CD4-positive, alpha-beta T cell treated with Interleukin-1 beta for 1 hour (primary cell): Measurements from ENCODE around the gene C16orf92.
A peak's percentile ranks its signal among the peaks of the same experiment; 100 is the strongest.
"Not testable (repeated sequence)": the region's sequence is repeated elsewhere in the genome, so short reads cannot be mapped to it uniquely, and the experiment has no call there.

ENCODE experiments used
- DNase-seq, 2 donors: peaks; one replicate each; pipeline ENCODE4 v3.0.0-alpha.2; 2020 to 2022

C16orf92 gene

DNA sequence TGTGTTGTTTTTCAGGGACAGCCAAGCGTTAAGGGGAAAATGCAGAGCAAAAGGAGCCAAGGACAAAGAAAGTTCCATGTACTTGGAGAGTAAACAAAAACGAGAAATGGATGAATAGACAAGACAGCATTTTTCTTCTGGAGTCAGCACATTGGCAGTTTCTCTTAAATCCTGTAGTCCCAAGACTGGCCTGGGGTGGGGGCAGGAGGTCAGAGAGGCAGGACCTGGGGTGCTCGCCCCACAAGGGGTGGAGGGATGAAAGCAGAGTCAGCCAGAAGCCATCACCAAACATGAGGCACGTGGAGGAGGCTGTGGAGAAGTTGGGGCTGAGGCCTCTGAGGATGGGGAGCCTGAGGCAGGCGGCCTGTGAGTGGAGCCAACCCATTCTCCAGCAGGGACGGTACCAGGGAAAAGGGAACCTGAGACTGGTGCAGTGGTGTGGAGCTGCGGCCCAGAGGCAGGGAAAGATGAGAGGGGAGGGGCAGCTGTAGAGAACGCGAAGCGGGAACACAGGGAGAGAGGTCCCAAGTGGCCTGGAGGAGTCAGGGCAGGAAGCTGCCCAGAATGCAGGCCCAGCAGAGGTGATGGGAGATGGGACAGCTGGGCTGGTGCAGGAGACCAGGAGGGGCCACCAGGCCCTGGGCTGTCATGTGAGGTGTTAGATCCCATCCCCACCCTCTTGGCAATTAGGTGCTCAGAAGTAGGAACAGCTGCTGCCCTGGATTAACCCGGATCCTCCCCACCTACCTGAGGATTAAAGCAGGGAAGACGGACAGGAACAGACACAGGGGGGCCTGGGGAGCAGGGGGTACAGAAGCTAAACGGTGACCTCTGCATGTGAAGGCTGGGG lies 4.8 kb downstream of the C16orf92 start:
- no peak for DNase-seq

DNA sequence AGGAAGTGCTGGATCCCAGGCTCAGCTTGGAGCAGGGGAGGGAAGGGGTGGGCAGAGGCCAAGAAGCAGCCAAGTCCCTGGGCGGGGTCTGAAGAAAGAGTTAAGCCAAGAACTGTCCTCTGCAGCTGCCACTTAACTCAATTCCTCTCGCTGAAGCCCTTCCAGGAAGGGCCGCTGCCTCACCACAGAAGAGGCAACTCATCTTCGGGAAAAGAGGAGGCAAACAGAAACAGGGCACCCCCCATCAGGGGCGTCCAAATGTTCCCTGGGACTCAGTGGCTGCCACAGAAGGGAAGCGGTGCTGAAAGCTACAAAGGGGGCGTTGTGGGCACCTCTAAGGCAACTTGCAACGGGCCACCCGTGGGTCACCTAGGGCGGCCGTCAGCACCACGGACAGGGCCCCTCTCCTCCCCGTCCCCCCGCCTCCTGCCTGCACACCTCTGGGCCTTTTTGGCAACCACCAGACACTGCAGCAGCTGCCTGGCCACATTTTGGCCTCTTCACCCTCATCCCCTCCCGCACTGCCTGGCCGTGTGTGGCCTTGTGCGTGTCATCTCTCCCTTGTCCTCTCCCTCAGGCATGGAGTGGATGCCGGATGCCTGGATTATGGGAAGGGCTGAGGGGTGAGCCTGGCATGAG lies 5.6 kb downstream of the C16orf92 start:
- no peak for DNase-seq

DNA sequence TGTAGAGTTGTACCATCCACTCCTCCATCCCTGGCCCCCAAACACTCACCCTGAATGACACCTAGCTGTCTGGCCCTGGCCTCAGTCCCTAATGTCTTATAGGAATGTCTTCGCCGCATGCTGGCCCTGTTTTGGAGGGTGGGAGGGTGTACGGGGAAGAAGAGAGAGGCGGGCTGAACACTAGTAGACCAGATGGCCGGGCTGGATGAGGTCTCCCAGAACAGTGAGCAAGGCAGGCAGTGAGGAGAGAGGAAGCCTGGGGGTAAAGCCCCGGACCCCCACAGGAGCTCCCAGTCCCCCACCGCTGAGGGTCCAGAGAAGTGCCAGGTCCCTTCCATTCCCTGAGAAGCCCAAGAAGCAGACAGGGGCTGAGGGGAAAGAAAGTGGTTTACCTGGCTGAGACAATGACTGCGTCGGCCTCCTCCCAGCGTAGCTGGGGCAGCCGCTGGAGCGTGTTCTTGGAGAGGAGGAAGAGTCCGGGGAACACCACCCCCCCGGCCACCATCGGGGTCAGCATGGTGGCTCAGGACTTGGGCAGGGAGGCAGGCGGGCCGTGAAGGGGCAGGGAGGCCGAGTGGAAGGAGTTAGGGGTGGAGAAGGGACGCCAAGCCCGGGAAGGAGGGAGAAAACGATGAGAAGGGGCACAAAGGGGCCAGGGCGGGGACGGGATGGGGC lies 7.2 kb downstream of the C16orf92 start:
- no peak for DNase-seq

DNA sequence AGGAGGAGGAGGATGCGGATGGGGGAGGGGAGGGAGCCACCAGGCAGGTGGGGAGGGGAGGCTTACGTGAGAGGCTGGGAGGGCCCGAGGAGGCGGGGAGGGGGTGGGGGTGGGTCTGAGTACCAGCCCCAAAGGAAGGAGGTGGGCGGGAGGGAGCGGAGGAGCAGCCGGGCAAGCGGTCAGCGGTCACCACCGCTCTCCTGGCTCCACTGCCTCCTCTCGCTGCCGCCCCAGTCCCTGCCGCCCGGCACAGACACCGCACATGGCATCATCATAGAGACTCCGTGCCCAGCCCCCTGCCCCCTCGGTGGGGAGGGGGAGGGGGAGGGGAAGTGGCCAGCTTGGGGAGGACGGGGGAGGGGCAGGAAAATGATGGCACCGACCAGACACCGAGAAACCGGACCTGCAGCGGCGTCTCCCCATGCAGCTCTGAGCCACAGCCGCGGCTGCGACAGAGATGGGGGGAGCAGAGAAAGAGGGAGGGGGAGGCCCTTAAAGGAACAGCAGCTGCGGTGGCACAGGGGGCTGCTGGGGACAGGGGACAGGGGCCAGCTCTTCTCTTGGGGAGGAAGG lies 7.9 kb downstream of the C16orf92 start, which contains the start of gene TLCD3B:
Gene TLCD3B, minus strand, starts transcription at position 431 of the 573 bp plus-strand sequence. CDS start 744 bp downstream, outside the sequence.
- no peak for DNase-seq

DNA sequence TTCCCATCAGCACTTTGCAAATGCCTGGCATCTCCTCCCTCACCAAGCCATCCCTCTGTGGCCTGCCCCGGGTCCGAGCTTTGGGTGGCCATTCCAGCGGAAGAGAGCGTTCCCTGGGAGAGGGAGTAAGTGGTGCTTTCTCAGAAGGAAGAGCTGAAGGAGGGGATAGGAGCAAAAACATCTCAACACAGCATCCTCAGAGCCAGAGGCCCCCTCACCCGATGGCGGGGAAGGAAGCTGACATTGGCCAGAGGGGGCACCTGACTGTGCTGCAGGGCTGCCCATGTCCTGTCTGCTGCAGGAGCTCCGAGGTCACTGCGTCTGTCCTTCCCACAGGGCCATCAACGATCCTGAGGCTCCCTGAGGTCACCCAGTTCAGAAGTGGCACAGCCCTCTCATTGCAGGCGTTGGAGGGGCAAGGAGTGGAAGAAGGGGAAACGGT lies 8.5 kb downstream of the C16orf92 start:
- no peak for DNase-seq

DNA sequence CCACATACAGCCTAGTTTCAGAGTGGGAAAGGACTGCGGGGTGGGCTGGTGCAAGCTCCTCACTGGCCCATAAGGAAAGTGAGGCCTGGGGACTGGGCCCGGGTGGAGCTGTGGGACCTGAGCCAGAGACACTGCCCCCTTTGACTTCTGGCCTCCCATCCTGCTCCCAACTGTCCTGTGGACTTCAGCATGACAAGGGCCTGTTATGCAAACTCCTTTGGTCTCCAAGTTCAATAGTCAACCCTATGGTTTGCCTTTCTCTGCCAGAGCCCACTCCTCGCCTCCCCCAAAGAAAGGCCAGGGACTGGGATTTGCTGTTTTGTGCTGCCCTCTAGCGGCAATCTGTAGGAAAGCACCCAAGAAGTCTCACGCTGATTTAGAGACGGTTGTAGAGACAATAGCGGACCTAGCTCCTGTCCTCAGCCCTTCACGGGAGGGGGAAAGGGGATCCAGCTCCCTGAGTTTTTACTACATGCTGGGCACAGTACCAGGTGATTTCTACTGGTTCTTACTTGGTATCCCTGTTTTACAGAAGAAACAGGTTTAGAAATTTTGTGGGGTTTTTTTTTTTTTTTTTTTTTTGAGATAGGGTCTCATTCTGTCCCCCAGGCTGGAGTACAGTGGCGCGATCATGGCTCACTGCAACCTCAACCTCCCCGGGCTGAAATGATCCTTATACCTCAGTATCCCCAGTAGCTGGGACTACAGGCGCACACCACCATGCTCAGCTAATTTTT lies 9.3 kb downstream of the C16orf92 start:
- DNase-seq = peak; percentile 59 to 73

DNA sequence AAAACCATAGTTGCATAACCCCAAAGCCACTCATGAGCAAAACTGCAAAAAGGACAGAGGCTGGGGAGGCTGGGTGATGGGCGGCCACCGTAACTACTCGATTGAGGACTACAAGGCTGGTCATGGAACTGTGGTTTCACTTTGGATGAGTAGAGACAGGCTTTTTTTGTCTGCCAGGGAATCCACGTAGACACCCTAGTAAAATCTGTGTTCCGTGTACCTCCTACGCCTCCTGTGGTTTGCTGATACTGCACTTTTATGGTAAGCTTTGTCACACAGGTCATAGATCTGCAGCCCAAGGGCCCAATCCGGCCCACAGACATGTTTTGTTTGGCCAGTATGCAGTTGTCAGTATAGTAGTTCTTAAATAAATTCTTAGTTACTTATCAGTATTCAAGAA lies 10.3 kb downstream of the C16orf92 start:
- no peak for DNase-seq

DNA sequence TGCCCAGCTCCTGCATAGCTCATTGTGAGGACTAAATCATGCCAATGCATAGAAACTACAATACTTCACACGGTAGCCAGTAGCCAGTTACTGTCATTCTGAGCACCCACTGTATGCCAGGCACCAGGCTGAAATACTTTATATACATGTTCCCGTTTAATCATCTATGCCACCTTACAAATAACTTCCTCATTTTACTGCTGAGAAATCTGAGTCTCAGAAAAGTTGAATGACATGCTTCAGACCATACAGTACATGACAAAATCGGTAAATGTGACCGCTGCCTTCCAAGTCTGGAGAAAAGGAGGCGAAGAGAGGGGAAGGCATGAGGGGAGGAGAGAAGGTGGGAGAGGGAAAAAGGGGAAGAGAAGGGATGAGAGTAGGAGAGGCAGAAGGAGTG lies 17.2 kb downstream of the C16orf92 start:
- DNase-seq = no peak

DNA sequence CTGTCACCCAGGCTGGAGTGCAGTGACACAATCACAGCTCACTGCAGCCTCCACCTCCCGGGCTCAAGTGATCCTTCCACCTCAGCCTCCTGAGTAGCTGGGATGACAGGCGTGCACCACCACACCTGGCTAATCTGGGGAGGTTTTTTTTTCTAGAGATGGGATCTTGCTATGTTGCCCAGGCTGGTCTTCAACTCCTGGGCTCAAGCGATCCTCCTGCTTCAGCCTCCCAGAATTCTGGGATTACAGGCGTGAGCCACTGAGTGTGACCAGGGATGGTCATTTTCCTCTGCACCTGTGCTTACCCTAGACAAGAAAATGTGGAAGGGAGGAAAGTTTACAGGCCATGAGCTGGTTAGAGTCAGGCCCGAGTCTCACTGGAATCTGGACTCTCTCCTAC lies 17.7 kb downstream of the C16orf92 start:
- DNase-seq = not testable (repeated sequence)

DNA sequence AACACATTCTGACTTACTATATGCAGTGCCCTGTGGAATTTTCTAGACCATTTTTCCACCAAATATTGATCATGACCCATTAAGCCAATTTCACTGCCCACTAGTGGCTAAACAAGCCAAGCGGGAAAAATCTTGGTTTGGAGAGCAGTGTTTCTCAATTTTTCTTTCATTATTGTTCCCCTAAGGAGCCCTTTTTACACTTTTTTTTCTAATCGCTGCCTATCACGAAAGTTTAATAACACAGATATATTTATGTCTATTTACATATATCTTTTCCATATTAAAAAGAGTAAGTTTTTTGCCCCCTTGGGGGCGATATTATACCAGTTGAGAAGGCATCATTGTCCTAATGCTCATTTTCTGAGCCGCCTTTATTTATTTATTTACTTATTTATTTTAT lies 18.8 kb downstream of the C16orf92 start:
- peak in 1 of 2 donors; percentile 50 for DNase-seq

DNA sequence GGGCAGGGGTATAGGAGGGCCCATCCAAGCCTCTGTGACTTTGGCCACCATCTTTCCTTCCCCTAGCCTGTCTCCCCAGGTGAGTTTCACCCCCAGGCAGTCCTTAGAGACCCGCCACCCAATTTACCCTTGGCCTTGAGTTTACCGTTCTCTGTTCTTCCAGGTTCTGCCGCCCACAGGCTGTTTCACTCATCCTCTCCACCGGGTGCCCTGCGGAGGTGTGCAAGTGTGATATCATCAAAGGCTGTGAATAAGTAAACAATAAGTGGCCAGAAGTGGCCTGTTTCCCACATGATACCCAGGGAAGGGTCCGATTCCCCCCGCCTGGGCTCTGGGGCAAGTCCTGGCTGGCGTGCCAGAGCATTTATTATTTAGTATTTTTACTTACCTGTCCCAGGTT lies 23.2 kb downstream of the C16orf92 start:
- DNase-seq = no peak

DNA sequence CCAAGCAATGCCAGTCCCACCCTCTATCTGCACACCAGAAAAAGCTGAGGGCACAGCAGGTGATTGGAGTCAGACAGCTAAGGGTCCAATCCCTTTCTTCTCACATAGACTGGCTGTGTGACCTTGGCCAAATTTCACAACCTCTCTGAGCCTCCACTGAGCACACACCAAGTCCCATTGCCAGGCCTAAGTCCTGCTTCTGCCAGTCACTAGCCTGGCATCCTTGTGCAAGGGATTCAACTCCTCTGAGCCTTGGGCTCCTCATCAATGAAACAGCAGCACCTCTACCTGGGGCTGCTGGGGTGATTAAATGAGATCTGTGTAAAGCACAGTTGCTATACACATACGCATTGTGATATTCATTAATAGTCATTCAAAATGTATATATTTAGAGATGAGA lies 23.6 kb downstream of the C16orf92 start:
- DNase-seq = no peak

DNA sequence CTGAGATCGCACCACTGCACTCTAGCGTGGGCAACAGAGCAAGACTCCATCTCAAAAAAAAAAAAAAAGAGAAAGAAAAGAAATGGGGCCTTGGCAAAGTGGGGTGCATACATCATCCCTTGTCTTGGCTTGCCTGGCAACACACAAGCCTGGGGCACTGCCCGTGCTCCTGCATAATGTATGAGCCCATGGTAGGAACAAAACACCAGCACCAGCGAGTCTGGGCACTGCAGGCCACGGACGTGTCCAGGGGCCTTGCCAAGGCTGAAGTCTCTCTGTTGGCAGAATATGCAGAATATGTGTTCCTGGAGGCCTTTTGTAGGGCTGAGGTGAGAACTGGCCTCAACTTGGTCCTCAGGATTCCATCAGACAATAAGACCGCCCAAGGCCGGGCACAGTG lies 26.9 kb downstream of the C16orf92 start:
- no peak for DNase-seq

DNA sequence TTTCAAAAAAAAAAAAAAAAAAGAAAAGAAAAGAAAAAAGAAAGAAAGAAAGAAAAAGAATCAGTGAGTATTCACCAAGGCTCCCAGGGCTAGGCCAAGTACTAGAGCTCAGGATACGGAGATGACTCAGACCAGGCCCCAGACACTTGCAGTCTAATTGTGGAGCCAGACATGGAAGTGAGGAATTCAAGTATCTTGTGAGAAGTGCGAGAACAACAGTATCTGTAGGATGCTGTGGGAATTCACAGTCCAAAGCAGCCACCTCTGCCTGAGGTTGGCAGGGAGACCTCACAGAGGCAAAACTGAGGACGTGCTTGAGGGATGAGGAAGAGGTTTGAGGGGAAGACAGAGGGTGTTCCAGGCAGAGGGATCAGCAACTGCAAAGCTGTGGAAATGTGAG lies 28.5 kb downstream of the C16orf92 start:
- no peak for DNase-seq

DNA sequence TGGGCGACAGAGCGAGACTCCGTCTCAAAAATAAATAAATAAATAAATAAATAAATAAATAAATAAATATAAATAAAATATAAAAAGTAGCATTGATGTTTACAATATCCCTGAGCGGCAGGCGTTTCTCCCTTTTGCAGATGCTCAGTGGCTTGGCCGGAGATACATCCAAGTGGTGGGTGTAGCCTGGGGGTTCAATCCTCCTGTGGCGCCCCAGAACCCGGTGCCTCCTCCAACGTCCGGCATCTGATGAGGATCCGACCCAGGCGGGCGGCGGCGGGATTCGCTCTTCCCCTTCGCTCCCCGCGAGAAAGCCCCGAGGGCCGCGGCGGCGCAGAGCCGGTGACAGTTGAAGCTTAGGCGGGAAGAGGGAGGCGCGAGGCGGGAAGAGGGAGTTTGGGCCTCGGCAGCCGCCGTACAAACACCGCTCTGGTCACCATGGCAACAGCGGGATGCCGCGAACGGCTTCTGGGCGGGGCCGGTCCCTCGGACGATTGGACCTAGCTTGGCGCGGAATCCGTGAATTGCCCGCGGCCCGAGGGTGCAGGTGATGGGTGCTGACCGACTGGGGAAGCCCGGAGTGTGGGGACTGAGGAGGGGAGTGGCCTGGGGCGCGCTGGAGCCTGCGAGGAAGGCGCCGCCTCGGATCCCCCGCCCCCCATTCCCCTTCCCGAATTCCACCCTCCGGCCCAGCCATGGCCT lies 29.8 kb downstream of the C16orf92 start:
- DNase-seq = peak; percentile 88 to 89

DNA sequence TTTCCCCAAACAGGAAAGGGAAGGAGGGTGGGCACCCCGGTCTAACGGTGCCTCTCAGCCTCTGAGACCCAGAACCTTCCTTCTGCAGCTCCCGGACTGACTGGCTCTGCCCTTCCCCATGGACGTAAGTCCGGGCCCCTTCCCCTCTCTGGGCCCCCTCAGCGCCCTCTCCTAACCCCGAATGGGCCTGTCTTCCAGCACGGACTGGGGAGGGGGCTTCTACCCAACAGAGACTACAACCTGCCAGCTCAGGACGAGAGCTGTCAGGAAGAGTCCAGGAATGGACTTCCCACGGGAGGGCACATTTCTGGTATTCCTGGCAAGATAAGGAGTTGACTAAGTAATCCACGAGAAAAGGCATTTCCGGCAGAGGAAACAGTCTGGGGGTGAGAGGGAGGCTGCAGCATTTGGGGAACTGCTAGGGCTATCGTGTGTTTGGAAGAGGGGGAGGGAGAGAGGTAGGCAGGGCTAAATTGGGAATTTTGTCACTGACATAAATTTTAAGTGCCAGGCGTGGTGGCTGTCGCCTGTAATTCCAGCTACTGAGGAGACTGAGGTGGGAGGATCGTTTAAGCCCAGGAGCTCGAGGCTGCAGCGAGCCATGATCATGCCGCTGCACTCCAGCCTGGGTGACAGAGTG lies 30.5 kb downstream of the C16orf92 start:
- DNase-seq = no peak

DNA sequence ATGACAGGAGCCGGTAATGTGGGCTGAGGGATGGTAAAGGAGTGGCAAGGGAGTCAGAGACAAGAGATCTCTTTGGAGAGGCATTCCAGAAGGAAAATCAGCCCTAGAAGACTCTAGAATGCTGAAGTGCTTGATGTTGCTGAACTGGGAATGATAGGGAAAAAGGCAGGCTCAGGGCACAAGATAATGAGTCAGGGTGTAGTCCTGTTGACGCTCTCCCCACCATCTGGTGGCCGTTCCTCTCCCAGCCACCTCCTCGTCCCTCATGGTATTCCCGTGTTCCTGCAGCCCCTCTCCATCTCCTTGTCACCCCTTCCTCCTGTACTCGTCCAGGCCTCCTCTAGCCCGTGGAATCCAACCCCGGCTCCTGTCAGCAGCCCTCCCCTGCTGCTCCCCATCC lies 31.5 kb downstream of the C16orf92 start:
- DNase-seq = no peak

DNA sequence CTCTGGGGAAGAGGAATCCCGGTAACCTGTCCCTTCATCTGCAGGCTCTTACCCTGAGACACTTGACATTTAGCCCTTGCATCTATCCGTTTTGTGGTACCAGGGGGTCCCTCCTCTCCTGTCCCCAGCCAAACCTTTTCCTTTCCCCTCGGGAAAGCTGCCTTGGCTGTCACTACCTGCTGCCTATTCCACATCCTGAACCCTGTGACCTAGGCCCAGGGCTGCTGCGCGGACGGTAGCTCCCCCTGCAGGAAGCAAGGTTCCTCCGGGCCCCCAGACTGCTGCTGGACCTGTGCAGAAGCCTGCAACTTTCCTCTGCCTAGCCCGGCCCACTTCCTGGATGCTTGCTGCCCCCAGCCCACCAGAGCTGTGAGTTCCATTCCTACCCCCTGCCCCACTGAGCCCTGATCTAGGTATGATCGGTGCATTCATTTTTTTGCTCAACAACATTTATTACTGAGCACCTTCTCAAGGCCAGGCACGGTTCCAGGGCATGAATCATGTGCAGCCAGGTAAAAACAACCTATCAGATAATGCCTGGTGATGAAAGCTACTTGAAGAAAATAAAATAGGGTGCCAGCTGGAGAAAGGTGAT lies 32.1 kb downstream of the C16orf92 start:
- peak; percentile 44 to 53 for DNase-seq

DNA sequence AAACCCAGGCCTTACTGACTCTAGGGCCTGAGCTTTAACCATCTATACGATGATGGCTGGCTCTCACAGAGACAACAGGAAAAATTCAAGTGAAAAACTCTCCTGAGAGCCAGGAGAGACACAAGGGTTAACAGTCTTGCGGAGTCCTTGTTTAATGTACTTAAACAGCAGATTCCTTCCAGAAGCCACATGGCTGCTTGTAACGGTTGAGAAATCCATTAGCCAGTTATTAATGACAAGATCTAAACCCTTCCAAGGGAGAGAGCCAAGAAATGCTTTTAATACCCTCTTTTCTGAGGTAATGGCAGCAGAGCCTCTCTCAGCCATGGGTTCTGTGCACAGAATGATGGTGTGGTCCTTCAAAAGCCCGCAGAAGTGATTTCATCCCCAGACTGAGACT lies 37.3 kb downstream of the C16orf92 start:
- no peak for DNase-seq

DNA sequence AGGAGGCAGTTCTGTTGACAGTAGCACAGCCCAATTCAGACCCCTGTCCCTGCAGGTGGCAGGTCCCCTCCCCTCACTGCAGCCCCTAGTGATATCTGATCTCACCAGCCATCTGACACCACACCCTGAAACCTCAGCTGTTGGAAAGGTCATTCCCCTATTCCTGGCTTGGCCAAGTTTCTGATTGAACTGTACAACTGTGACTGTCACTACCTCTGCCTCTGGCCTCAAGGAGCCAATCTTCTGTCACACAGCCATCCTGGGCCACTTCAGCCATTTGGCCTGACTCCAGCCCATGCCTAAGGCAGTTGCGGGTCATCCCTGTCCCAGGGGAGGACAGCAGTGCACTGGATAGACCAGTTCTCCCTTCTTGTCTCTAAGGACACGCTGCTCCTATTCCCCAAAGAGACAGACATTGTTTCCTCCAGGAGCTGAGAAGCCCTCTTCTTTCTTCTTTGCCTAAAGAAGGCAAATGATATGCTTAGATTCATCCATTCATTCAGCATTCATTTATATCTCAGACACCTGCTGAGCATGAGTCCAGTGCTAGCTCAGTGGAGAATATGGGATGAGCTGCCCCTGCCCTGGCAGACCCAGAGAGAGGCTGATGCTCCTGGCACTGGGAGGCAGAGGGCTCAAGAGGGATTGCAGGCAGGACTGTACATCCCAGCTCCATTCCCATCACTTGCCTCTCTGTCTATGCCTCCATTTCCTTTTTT lies 38.0 kb downstream of the C16orf92 start:
- no peak for DNase-seq
